Neuronal stem cell (in vitro differentiated cells): Measurements from ENCODE around the gene GNG12.

Experiments
- DNase-seq: peaks from one replicate; pipeline ENCODE4 v3.0.0-alpha.2; 2013; ENCODE audit warnings: low spot score
- H2AFZ ChIP-seq: one replicate; pipeline ENCODE4 v1.6.1; 2013; ENCODE audit warnings: mild to moderate bottlenecking, low read length, inconsistent platforms
- H2AK5ac ChIP-seq: 2 replicates; pipeline ENCODE4 v1.6.1; 2013; ENCODE audit warnings: low read depth, mild to moderate bottlenecking, inconsistent platforms, low read length, moderate library complexity, mixed read lengths
- H2BK120ac ChIP-seq: 2 replicates; pipeline ENCODE4 v1.6.1; 2013; ENCODE audit warnings: low read depth, mild to moderate bottlenecking, inconsistent platforms, low read length, moderate library complexity, mixed read lengths
- H2BK12ac ChIP-seq: one replicate; pipeline ENCODE4 v1.6.1; 2013; ENCODE audit warnings: low read length, inconsistent platforms
- H2BK15ac ChIP-seq: 2 replicates; pipeline ENCODE4 v1.6.1; 2013; ENCODE audit warnings: mild to moderate bottlenecking, low read length, inconsistent platforms, mixed read lengths
- H2BK5ac ChIP-seq: one replicate; pipeline ENCODE4 v1.6.1; 2013; ENCODE audit warnings: inconsistent platforms, mild to moderate bottlenecking, low read length, moderate library complexity
- H3K14ac ChIP-seq: one replicate; pipeline ENCODE4 v1.6.1; 2013; ENCODE audit warnings: low read length, inconsistent platforms
- H3K18ac ChIP-seq: 2 replicates; pipeline ENCODE4 v1.6.1; 2013; ENCODE audit warnings: low read length, inconsistent platforms
- H3K23ac ChIP-seq: 2 replicates; pipeline ENCODE4 v1.6.1; 2013; ENCODE audit warnings: low read depth, mild to moderate bottlenecking, mixed read lengths, low read length, inconsistent platforms; ENCODE audit not compliant: poor library complexity
- H3K27ac ChIP-seq: replicated peaks from 3 replicates; pipeline ENCODE4 v1.5.1; 2013; ENCODE audit warnings: low read length, inconsistent platforms
- H3K27me3 ChIP-seq, 3 experiments: 2 replicates each; pipeline ENCODE4 v1.6.1; 2013; ENCODE audit warnings: low read length in 3 of 3, mild to moderate bottlenecking in 2 of 3, inconsistent platforms in 1 of 3, low read depth in 1 of 3, mixed read lengths in 1 of 3, moderate library complexity in 1 of 3; ENCODE audit not compliant: control insufficient read depth in 3 of 3, insufficient read depth in 3 of 3
- H3K36me3 ChIP-seq, 2 donors: replicated peaks in 1 of 2; 2 replicates each; pipeline ENCODE4 v1.6.1; 2013; ENCODE audit warnings: low read length in 2 of 2; ENCODE audit not compliant: control insufficient read depth in 2 of 2, insufficient read depth in 2 of 2
- H3K4ac ChIP-seq: 2 replicates; pipeline ENCODE4 v1.6.1; 2013; ENCODE audit warnings: inconsistent platforms, mild to moderate bottlenecking, low read length, moderate library complexity
- H3K4me1 ChIP-seq, 2 donors: 1 replicate in 1 of 2; 2 replicates in 1 of 2; pipeline ENCODE4 v1.6.1; 2013; ENCODE audit warnings: low read length in 2 of 2, low read depth in 1 of 2; ENCODE audit not compliant: control insufficient read depth in 2 of 2, insufficient read depth in 1 of 2
- H3K4me2 ChIP-seq: one replicate; pipeline ENCODE4 v1.6.1; 2013; ENCODE audit warnings: mild to moderate bottlenecking, low read length, inconsistent platforms; ENCODE audit not compliant: insufficient read depth, poor library complexity, severe bottlenecking
- H3K4me3 ChIP-seq, 2 donors: 2 replicates each; pipeline ENCODE4 v1.5.1; 2013; ENCODE audit warnings: low read length in 2 of 2, mild to moderate bottlenecking in 2 of 2, inconsistent platforms in 1 of 2, moderate library complexity in 1 of 2
- H3K79me1 ChIP-seq: one replicate; pipeline ENCODE4 v1.6.1; 2013; ENCODE audit warnings: low read depth, mild to moderate bottlenecking, inconsistent platforms, low read length, moderate library complexity
- H3K9ac ChIP-seq: one replicate; pipeline ENCODE4 v1.6.1; 2013; ENCODE audit warnings: mild to moderate bottlenecking, low read depth, low read length, inconsistent platforms; ENCODE audit not compliant: poor library complexity
- H3K9me3 ChIP-seq, 2 donors: replicated peaks in 1 of 2; 2 replicates each; pipeline versions ENCODE3 to v1.6.1; 2013; ENCODE audit warnings: low read length in 2 of 2, mild to moderate bottlenecking in 2 of 2, inconsistent platforms in 1 of 2, low read depth in 1 of 2, mixed read lengths in 1 of 2, moderate library complexity in 1 of 2; ENCODE audit not compliant: control insufficient read depth in 2 of 2, insufficient read depth in 1 of 2
- H4K8ac ChIP-seq: one replicate; pipeline ENCODE4 v1.6.1; 2013; ENCODE audit warnings: low read depth, mild to moderate bottlenecking, inconsistent platforms, low read length, moderate library complexity
- H4K91ac ChIP-seq: one replicate; pipeline ENCODE4 v1.6.1; 2013; ENCODE audit warnings: low read length, low read depth, mild to moderate bottlenecking, inconsistent platforms; ENCODE audit not compliant: poor library complexity
- WGBS, 2 donors: extraction: QIAGEN DNeasy Blood & Tissue Kit; methylation state at CpG; one replicate each; pipeline ENCODE4 v1.1.7; 2013; ENCODE audit warnings: missing lambda C conversion rate in 2 of 2, mixed read lengths in 1 of 2; ENCODE audit not compliant: insufficient read length in 2 of 2, insufficient replicate concordance in 1 of 2; ENCODE audit errors: extremely low coverage in 2 of 2; 5-methylcytosine and 5-hydroxymethylcytosine counted together

The GNG12 gene

GRCh38 chr1:67700220-67700619 is 133.0 kb downstream of the GNG12 start:
- Histone ChIP-seq H3K79me1 (no peaks in the 10 kb centered on the region), H2BK15ac (no peak overlapping the region), H3K4me3 (no peak overlapping the region), H2BK5ac (no peak overlapping the region), H4K8ac (no peak overlapping the region), H3K14ac (no peak overlapping the region), H4K91ac (no peak overlapping the region), H3K27me3 (no peaks in the 10 kb centered on the region), H3K27ac (no peak overlapping the region), H2AFZ (no peak overlapping the region), H2BK12ac (no peak overlapping the region), H2AK5ac (no peak overlapping the region), H3K4me2 (no peak overlapping the region), H3K4ac (no peak overlapping the region), H3K36me3 (no peaks in the 10 kb centered on the region), H3K9me3 (no peaks in the 10 kb centered on the region), H3K18ac (no peak overlapping the region), H3K23ac (no peak overlapping the region), H3K9ac (no peak overlapping the region), H3K4me1 (peaks cover 0 to 6% of the 10 kb centered on the region in 2 donors), H2BK120ac (no peak overlapping the region)
- no peak for DNase-seq
- WGBS, 2 donors = no CpG with 5 or more reads among the region's 4 CpGs

GRCh38 chr1:67696708-67697107 is 136.6 kb downstream of the GNG12 start:
- no peak overlapping the region for H2BK15ac ChIP-seq
- H3K9ac ChIP-seq = no peak overlapping the region
- peaks cover 0 to 10% of the 10 kb centered on the region in 2 donors for H3K4me1 ChIP-seq
- no peak overlapping the region for H2BK5ac ChIP-seq
- no peak overlapping the region for H2AFZ ChIP-seq
- no peak overlapping the region for H2AK5ac ChIP-seq
- H3K4ac ChIP-seq = no peak overlapping the region
- no peak overlapping the region for H2BK120ac ChIP-seq
- H2BK12ac ChIP-seq = no peak overlapping the region
- H3K18ac ChIP-seq = no peak overlapping the region
- H3K14ac ChIP-seq = no peak overlapping the region
- no peaks in the 10 kb centered on the region for H3K36me3 ChIP-seq
- no peak overlapping the region for H3K27ac ChIP-seq
- no peaks in the 10 kb centered on the region for H3K27me3 ChIP-seq
- WGBS, 2 donors = no CpG with 5 or more reads among the region's 3 CpGs
- no peaks in the 10 kb centered on the region for H3K79me1 ChIP-seq
- H3K4me2 ChIP-seq = no peak overlapping the region
- H3K4me3 ChIP-seq = no peak overlapping the region
- no peaks in the 10 kb centered on the region for H3K9me3 ChIP-seq
- H3K23ac ChIP-seq = no peak overlapping the region
- H4K91ac ChIP-seq = no peak overlapping the region
- no peak overlapping the region for H4K8ac ChIP-seq
- DNase-seq = no peak

DNA sequence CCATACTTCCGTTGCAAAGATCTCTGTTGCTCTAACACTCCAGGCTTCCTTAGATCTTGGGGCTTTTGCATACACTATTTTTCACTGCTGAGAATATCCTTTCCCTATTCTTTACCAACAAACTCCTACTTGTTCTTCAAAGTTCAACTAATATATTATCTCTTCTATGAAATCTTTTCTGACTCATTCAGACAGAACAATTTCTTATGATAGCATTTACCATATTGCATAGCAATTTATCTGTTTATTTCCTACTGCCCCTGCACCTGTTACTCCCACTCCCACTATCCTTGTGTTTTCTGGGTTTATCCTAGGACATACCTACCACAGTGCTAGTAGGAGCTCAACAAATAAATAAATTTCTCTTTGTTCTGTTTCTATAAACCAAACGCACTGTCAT is 137.3 kb downstream of the GNG12 start:
- no CpG with 5 or more reads among the region's 2 CpGs for WGBS, 2 donors
- no peaks in the 10 kb centered on the region for H3K36me3 ChIP-seq

DNA sequence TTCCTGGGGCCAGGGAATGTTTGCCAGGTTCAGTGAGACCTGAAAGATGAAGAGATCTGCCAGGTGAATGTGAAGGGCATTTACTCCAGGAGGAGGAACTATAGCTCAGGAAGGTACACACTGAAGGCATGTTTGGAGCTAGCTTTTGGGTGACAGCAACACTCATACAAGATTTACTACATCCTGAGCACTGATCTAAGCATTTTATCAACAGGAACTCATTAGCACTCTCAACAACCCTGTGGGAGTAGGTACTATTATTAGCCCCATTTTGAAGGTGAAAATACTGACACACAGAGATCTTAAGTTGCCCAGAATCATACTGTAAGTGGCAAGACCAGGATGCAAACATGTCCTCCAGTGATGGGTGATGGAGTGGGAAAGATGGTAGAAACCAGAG is 141.6 kb downstream of the GNG12 start:
- no peak overlapping the region for H2BK15ac ChIP-seq
- H3K4me3 ChIP-seq = no peak overlapping the region
- H3K4me2 ChIP-seq = no peak overlapping the region
- no peak overlapping the region for H3K9ac ChIP-seq
- no peak overlapping the region for H2BK5ac ChIP-seq
- no peak overlapping the region for H2AK5ac ChIP-seq
- DNase-seq = no peak
- no peak overlapping the region for H3K18ac ChIP-seq
- H2AFZ ChIP-seq = no peak overlapping the region
- H3K27ac ChIP-seq = no peak overlapping the region
- H3K27me3 ChIP-seq = no peaks in the 10 kb centered on the region
- H3K14ac ChIP-seq = no peak overlapping the region
- peaks cover 10 to 11% of the 10 kb centered on the region in 2 donors for H3K4me1 ChIP-seq
- H2BK120ac ChIP-seq = no peak overlapping the region
- H3K4ac ChIP-seq = no peak overlapping the region
- H3K9me3 ChIP-seq = no peaks in the 10 kb centered on the region
- H4K91ac ChIP-seq = no peak overlapping the region
- no peaks in the 10 kb centered on the region for H3K79me1 ChIP-seq
- no peak overlapping the region for H4K8ac ChIP-seq
- peaks cover 4 to 34% of the 10 kb centered on the region in 2 donors for H3K36me3 ChIP-seq
- no peak overlapping the region for H2BK12ac ChIP-seq
- no peak overlapping the region for H3K23ac ChIP-seq

More for the DNA sequence above, 137.3 kb downstream of the GNG12 start:
- no peak overlapping the region for H3K18ac ChIP-seq
- no peak overlapping the region for H2AFZ ChIP-seq
- no peak overlapping the region for H2BK15ac ChIP-seq
- no peak overlapping the region for H3K4me2 ChIP-seq
- no peak overlapping the region for H3K9ac ChIP-seq
- peaks cover 0 to 7% of the 10 kb centered on the region in 2 donors for H3K4me1 ChIP-seq
- H3K4me3 ChIP-seq = no peak overlapping the region
- no peak overlapping the region for H4K91ac ChIP-seq
- H2BK5ac ChIP-seq = no peak overlapping the region
- no peak overlapping the region for H2AK5ac ChIP-seq
- DNase-seq = no peak
- no peak overlapping the region for H2BK12ac ChIP-seq
- H2BK120ac ChIP-seq = no peak overlapping the region
- no peak overlapping the region for H3K4ac ChIP-seq
- no peak overlapping the region for H3K27ac ChIP-seq
- no peaks in the 10 kb centered on the region for H3K27me3 ChIP-seq
- no peak overlapping the region for H4K8ac ChIP-seq
- H3K79me1 ChIP-seq = no peaks in the 10 kb centered on the region
- H3K23ac ChIP-seq = no peak overlapping the region
- H3K14ac ChIP-seq = no peak overlapping the region
- H3K9me3 ChIP-seq = no peaks in the 10 kb centered on the region
